Activated CD4-positive, alpha-beta memory T cell treated with anti-CD3 and anti-CD28 coated beads for 36 hours (primary cell): Measurements from ENCODE around the gene TUBGCP2. TPM values are rescaled to one million over a fixed set of nuclear protein-coding genes. Genes with fewer than 3 reads are reported as not detected.
A peak's percentile ranks its signal among the peaks of the same experiment; 100 is the strongest.

Source experiments
- CTCF ChIA-PET: fragments of 350-600 bp; sonication (Branson Sonifier 250); formaldehyde crosslinking; loops from one replicate; lab custom pipeline; 2021; ENCODE audit warnings: antibody characterized with exemption, inconsistent platforms; lab: Charles Lee
- POLR2A ChIA-PET: fragments of 350-600 bp; sonication (Branson Sonifier 250); formaldehyde crosslinking; loops from one replicate; lab custom pipeline; 2021; ENCODE audit warnings: antibody characterized with exemption; lab: Charles Lee
- DNase-seq: peaks from one replicate; pipeline ENCODE4 v3.0.0-alpha.2; 2020
- H3K27ac Mint-ChIP-seq: one replicate; pipeline ENCODE4 v1.8.0; 2021; ENCODE audit warnings: mixed read lengths
- H3K27me3 Mint-ChIP-seq: one replicate; pipeline ENCODE4 v1.8.0; 2021; ENCODE audit warnings: mixed read lengths
- H3K36me3 Mint-ChIP-seq: one replicate; pipeline ENCODE4 v1.8.0; 2021; ENCODE audit warnings: mixed read lengths
- H3K4me1 Mint-ChIP-seq: one replicate; pipeline ENCODE4 v1.8.0; 2021; ENCODE audit warnings: low read depth, mixed read lengths
- H3K4me3 Mint-ChIP-seq: one replicate; pipeline ENCODE4 v1.8.0; 2021; ENCODE audit warnings: mild to moderate bottlenecking, mixed read lengths
- H3K9me3 Mint-ChIP-seq: one replicate; pipeline ENCODE4 v1.8.0; 2021; ENCODE audit warnings: mixed read lengths
- intact Hi-C: fragments of 100-400 bp; cut with micrococcal nuclease; formaldehyde crosslinking; loops from one replicate; pipeline ENCODE4 v1.15.1; 2023
- total RNA-seq, 2 experiments: library from RNA; stranded (reverse); gene quantifications; one replicate each; pipeline ENCODE4 v1.2.3, GENCODE V29; 2021

Gene TUBGCP2
- total RNA-seq, 2 experiments from 2014 or later: 54.5 to 59.1 TPM

GRCh38 chr10:133338080-133339071, 29.7 kb upstream of the TUBGCP2 start:
- ChIA-PET POLR2A (no interaction called here), CTCF (no interaction called here)
- no peak overlapping the region for H3K27ac Mint-ChIP-seq
- intact Hi-C loops: no loop called here
- peaks cover 5% of the 10 kb centered on the region for H3K4me1 Mint-ChIP-seq
- H3K4me3 Mint-ChIP-seq: no peak overlapping the region
- no peaks in the 10 kb centered on the region for H3K36me3 Mint-ChIP-seq
- H3K27me3 Mint-ChIP-seq: peaks cover 15% of the 10 kb centered on the region
- no peak for DNase-seq
- H3K9me3 Mint-ChIP-seq: no peaks in the 10 kb centered on the region

DNA sequence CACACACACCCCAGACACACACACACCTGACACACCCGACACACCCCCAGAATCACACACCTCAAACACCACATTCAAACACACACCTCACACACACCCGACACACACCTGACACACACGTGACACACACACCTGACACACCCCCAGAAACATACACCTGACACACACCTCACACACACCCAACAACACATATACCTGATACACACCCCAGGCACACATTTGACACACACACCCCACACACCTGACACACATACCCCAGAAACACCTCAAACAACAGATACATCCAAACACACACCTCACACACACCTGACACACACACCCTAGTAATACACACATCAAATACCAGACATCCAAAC, 28.7 kb upstream of the TUBGCP2 start:
- Mint-ChIP-seq H3K4me1 (peaks cover 5% of the 10 kb centered on the region), H3K4me3 (no peak overlapping the region), H3K9me3 (no peaks in the 10 kb centered on the region), H3K27ac (no peak overlapping the region), H3K36me3 (no peaks in the 10 kb centered on the region), H3K27me3 (peaks cover 9% of the 10 kb centered on the region)
- POLR2A ChIA-PET: no interaction called here
- no peak for DNase-seq
- intact Hi-C loops: no loop called here
- CTCF ChIA-PET: no interaction called here

DNA sequence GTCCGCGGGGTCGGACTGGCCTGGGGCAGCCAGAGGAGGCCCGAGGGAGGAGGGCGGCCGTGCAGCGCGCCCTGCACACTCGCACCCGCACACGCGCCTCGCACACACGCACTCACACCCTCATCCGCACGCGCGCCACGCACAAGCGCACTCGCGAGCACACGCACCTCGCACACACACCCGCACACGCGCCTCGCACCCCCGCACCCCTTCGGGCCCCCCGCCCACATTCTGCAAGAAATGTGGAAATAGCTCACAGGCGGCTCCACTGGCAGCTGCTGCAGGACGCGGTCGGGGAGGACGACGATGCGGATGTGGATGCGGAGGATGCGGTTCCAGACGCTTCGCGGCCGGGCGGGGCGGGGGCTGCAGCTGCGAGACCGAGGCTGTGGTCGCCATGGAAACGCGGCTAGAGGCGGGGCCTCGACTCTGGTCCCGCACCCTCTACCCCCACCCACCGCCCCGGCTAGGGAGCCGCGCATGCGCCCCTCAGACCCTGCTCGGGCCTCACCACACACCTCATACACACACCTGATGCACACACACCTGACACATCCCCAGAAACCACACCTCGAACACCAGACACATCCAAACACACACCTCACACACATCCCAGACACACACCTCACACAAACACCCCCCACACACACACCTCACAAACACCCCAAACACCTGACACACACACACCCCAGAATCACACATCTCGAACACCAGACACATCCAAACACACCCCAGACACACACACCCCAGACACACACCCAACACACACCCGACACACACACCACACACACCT, 28.1 kb upstream of the TUBGCP2 start, which contains the start of gene CALY:
Gene CALY (minus strand): TSS at position 320 of the 793 bp plus-strand sequence. CDS start 7,907 bp downstream, outside the sequence.
- H3K36me3 Mint-ChIP-seq: no peaks in the 10 kb centered on the region
- intact Hi-C loops: no loop called here
- H3K9me3 Mint-ChIP-seq: no peaks in the 10 kb centered on the region
- DNase-seq: peak; percentile 84
- POLR2A ChIA-PET: no interaction called here
- H3K4me1 Mint-ChIP-seq: peaks cover 5% of the 10 kb centered on the region
- H3K27ac Mint-ChIP-seq: no peak within 1 kb of the TSS
- H3K4me3 Mint-ChIP-seq: peak within 1 kb of the TSS; percentile 35
- CTCF ChIA-PET: interaction anchor here (0.7 kb wide), 1 partner anchor 23 kb away, joined by 3 read pairs; no protein-coding TSS in a partner anchor
- H3K27me3 Mint-ChIP-seq: peaks cover 6% of the 10 kb centered on the region

DNA sequence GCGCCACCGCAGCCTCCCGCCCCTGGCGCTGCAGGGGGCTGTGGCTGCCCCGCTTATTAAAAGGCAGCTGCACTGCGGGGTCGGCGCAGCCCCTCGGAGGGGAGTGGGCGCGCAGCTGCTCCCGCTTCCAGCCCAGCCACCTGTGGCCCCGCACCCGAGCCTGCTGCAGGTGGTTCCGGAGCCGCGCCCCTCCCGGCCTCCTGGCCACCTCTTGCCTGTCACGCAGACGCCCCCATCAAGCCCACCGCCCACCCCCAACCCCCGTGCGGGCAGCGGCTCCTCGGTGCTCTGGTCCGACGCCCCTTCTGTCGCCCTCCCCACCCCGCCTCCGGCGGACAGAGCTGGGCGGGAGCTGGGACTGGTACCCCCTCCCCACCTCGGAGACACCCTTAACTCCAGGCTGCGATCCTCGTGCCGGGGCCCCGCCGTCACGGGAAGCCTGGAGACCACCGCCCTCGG, 27.5 kb upstream of the TUBGCP2 start:
- H3K9me3 Mint-ChIP-seq: no peaks in the 10 kb centered on the region
- H3K27me3 Mint-ChIP-seq: peaks cover 6% of the 10 kb centered on the region
- DNase-seq: no peak
- POLR2A ChIA-PET: interaction anchor here (0.9 kb wide), 1 partner anchor 11 kb away, joined by 3 read pairs; the partner anchor contains the start of gene PRAP1
- CTCF ChIA-PET: interaction anchor here (0.7 kb wide), 1 partner anchor 22 kb away, joined by 3 read pairs; no protein-coding TSS in a partner anchor
- no peak overlapping the region for H3K27ac Mint-ChIP-seq
- intact Hi-C loops: no loop called here
- H3K4me3 Mint-ChIP-seq: no peak overlapping the region
- peaks cover 5% of the 10 kb centered on the region for H3K4me1 Mint-ChIP-seq
- H3K36me3 Mint-ChIP-seq: no peaks in the 10 kb centered on the region

DNA sequence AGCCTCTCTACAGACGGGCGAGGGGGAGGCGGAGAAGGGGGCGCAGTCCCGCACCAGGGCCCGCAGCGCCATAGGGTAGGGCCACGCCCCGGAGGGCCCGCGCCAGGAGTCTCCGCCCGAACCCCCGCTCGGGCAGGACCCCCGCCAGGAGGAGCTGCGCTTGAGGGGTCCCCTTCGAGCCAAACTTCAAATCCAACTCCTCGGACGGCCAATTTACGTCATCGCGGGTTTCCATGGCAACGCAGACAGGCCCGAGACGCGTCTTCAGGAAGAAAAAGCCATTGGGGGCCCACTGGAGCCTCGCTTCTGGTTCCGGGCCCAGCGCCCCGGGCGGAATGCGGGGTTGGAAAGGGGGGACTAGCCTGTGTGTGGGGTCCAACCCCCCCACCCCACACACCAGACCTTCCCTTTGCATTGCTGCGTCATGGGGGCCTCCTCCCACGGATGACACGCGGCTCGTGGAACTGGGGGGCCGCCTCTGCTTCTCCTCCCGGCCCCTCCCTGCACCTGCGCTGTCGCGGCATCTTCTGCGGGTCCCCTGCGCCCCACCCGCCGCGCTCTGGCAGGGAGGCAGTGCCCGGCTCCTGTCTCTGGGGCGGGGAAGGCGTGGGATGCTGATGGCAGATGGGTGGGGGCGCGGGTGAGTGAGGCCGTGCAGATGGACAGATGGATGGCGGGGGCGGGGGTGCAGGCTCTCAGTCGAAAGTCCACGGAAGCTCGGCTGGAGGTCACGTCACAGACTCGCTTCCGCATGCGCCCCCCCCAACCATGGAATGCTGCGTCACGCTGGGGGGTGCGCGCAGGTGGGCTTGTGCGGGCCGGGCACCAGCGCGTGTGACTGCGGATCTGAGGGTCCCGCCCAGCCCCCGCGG, 26.8 kb upstream of the TUBGCP2 start:
- Mint-ChIP-seq H3K27me3 (peaks cover 9% of the 10 kb centered on the region), H3K9me3 (no peaks in the 10 kb centered on the region), H3K4me1 (peaks cover 5% of the 10 kb centered on the region), H3K4me3 (peak overlapping the region; percentile 35), H3K36me3 (no peaks in the 10 kb centered on the region), H3K27ac (no peak overlapping the region)
- POLR2A ChIA-PET: interaction anchor here (0.9 kb wide), 1 partner anchor 11 kb away, joined by 3 read pairs; the partner anchor contains the start of gene PRAP1
- peak; percentile 81 for DNase-seq
- intact Hi-C loops: no loop called here
- CTCF ChIA-PET: no interaction called here

DNA sequence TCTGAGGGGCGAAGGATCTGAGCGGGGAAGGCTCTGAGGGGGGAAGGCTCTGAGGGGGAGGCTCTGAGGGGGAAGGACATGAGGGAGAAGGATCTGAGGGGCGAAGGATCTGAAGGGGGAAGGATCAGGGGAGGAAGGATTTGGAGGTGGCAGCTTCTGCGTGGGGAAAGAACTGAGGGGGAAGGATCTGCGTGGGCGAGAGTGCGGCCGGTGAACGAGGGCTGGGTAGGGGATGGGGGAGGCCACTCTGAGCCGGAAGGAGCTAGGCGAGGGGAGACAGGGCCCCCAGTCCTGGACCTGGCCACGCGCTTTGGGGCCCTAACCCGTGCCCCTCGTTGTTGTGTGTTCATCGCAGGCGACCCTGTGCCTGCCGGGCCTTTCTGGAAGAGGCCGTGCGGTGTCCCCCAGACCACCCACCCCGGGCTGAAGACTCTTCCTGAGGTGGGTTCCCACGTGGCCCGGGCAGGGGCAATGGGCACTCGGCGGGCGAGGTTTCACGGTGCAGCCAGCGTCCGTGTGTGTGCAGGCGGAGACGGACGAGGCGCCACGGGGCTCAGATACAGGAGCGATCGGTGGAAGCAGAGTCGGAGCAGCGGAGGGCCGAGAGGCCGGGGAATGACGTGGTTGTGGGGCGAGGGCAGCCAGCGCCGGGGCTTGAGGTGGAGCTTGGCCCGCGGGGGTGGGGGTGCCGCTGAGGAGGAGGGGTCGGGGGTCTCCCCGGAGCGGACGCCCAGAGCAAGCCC, 26.0 kb upstream of the TUBGCP2 start:
- no peaks in the 10 kb centered on the region for H3K36me3 Mint-ChIP-seq
- peak; percentile 27 for DNase-seq
- H3K4me3 Mint-ChIP-seq: peak overlapping the region; percentile 64
- peaks cover 9% of the 10 kb centered on the region for H3K27me3 Mint-ChIP-seq
- H3K9me3 Mint-ChIP-seq: no peaks in the 10 kb centered on the region
- POLR2A ChIA-PET: no interaction called here
- intact Hi-C loops: no loop called here
- peaks cover 8% of the 10 kb centered on the region for H3K4me1 Mint-ChIP-seq
- CTCF ChIA-PET: no interaction called here
- H3K27ac Mint-ChIP-seq: no peak overlapping the region

GRCh38 chr10:133332936-133333699, 24.4 kb upstream of the TUBGCP2 start:
- Mint-ChIP-seq H3K4me1 (peaks cover 8% of the 10 kb centered on the region), H3K9me3 (no peaks in the 10 kb centered on the region), H3K4me3 (no peak overlapping the region), H3K27ac (no peak overlapping the region), H3K36me3 (no peaks in the 10 kb centered on the region), H3K27me3 (peaks cover 14% of the 10 kb centered on the region)
- intact Hi-C loops: no loop called here
- POLR2A ChIA-PET: no interaction called here
- DNase-seq: no peak
- CTCF ChIA-PET: no interaction called here

GRCh38 chr10:133329491-133330202, 21.0 kb upstream of the TUBGCP2 start:
- CTCF ChIA-PET: interaction anchor here (0.7 to 3.8 kb wide), 45 partner anchors 9 to 424 kb away, joined by 3 to 30 read pairs (median 4); partner anchors contain the start of genes ECHS1, FUOM, MTG1 and PRAP1
- H3K4me3 Mint-ChIP-seq: peak overlapping the region; percentile 35
- intact Hi-C loops: loop anchor here (2.0 to 10.0 kb wide), 3 partner anchors 59 to 193 kb away; no protein-coding TSS in a partner anchor
- H3K9me3 Mint-ChIP-seq: no peaks in the 10 kb centered on the region
- POLR2A ChIA-PET: interaction anchor here (0.7 to 1.0 kb wide), 2 partner anchors 83 to 90 kb away, joined by 3 read pairs; no protein-coding TSS in a partner anchor
- no peaks in the 10 kb centered on the region for H3K36me3 Mint-ChIP-seq
- peaks cover 30% of the 10 kb centered on the region for H3K27me3 Mint-ChIP-seq
- H3K4me1 Mint-ChIP-seq: peaks cover 7% of the 10 kb centered on the region
- DNase-seq: peak; percentile 90
- no peak overlapping the region for H3K27ac Mint-ChIP-seq

DNA sequence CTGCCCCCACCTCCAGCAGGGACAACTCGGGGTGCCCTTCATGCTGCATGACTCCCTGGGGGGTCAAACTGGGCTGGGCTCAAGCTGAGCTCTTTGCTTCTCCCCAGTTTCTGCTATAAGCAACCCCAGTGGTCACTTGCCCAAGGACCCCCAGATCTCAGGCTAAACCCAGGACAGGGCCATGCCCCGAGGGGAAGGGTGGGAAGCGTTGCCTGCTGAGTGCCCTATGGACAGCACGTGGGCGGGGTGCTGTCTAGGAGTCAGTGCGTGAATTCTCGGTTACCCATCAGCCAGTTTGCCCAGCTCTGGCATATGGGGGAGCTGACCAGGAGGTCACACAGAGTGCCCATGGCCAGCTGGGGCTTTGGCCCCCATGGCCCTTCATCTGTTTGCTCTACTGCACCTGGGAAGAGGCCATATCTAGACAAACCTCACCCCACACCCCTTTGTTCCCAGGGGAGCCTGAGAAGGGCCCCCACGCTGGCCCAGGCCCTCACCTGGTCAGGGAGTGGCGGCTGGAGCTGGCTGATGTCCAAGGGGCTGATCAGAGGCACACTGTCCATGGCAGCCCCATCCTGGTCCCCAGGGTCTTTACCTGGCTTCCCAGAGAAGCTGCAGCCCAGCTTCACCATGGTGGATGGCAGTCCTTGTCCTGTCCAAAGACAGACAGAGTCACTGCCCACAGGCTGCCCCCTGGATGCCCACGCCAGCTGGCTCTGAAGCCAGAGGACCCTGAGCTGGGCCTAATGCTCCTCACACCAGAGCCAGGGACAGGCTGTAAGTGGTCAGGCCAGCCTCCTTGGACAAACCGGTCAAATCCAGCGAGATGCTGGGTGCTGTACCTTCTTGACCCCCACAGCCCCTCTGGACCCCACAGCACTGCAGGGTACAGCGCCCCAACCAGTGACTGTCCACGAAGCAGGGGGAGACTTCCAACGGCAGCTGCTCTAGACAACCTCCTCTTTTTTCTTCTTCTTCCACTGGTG, 20.0 kb upstream of the TUBGCP2 start:
- POLR2A ChIA-PET: interaction anchor here (0.7 kb wide), 1 partner anchor 84 kb away, joined by 3 read pairs; no protein-coding TSS in a partner anchor
- intact Hi-C loops: loop anchor here (2.0 to 10.0 kb wide), 3 partner anchors 60 to 194 kb away; no protein-coding TSS in a partner anchor
- no peaks in the 10 kb centered on the region for H3K36me3 Mint-ChIP-seq
- peaks cover 5% of the 10 kb centered on the region for H3K4me1 Mint-ChIP-seq
- no peak overlapping the region for H3K27ac Mint-ChIP-seq
- H3K4me3 Mint-ChIP-seq: no peak overlapping the region
- H3K9me3 Mint-ChIP-seq: no peaks in the 10 kb centered on the region
- no peak for DNase-seq
- H3K27me3 Mint-ChIP-seq: peaks cover 27% of the 10 kb centered on the region
- CTCF ChIA-PET: interaction anchor here (0.9 to 3.8 kb wide), 36 partner anchors 8 to 423 kb away, joined by 3 to 30 read pairs (median 5); partner anchors contain the start of genes FUOM, MTG1 and PRAP1
